ENCODE results near the gene RANBP1. TPM values are rescaled to one million over a fixed set of nuclear protein-coding genes. Genes with fewer than 3 reads are reported as not detected.

RANBP1 gene
- total and polyA plus RNA-seq, 2 of the 4 experiments (the other 2 are of a cell fraction) = 173 to 376 TPM

- no peak for TF ChIP-seq CHD1 (IDR thresholded peaks at IDR 0.05; ENCODE audit: low read depth, low read length)
- no peak for TF ChIP-seq POLR2A (IDR thresholded peaks at IDR 0.05; ENCODE audit: low read depth, low read length)
Measured at GRCh38 chr22:20171288-20172140, 55.6 kb downstream of the RANBP1 start (continued).

GRCh38 chr22:20172141-20172613 is 56.3 kb downstream of the RANBP1 start:
- WGBS, 2 experiments (ENCODE audit: extremely low coverage in 2 of 2, insufficient read length in 1 of 2) = no CpG with 5 or more reads among the region's 10 CpGs
- no peaks in the 10 kb centered on the region for H3K9me3 ChIP-seq (ENCODE audit: control insufficient read depth, insufficient read depth, low read length)
- dilution Hi-C loops (cut with HindIII; ENCODE audit: low sequenced_read_pairs, unreplicated experiment) = no loop called here
- H3K4me3 ChIP-seq (ENCODE audit: insufficient read depth, low read depth, low read length) = no peak overlapping the region
- no peak overlapping the region for H3K4ac ChIP-seq (ENCODE audit: low read depth, low read length)
- H3K27ac ChIP-seq (ENCODE audit: insufficient read depth, low read length) = no peak overlapping the region
- H2AK5ac ChIP-seq (ENCODE audit: low read depth, low read length) = no peak overlapping the region
- H2BK120ac ChIP-seq (ENCODE audit: low read depth, low read length) = no peak overlapping the region
- H3K18ac ChIP-seq (ENCODE audit: low read depth, low read length) = no peak overlapping the region
- H3K14ac ChIP-seq (replicated peaks; ENCODE audit: low read depth, low read length) = no peak overlapping the region
- ChIA-PET POLR2A (ENCODE audit: unreplicated experiment) (no interaction called here), CTCF (no interaction called here)
- H3K9ac ChIP-seq (ENCODE audit: low read depth, low read length) = no peak overlapping the region
- peaks cover 27% of the 10 kb centered on the region for H3K27me3 ChIP-seq (ENCODE audit: control insufficient read depth, insufficient read depth, low read length)
- no peak for DNase-seq
- intact Hi-C loops (cut with micrococcal nuclease) = loop anchor here (1.0 kb wide), 1 partner anchor 9 kb away; no protein-coding TSS in a partner anchor
- H3K4me1 ChIP-seq (ENCODE audit: control insufficient read depth, insufficient read depth, low read length) = no peaks in the 10 kb centered on the region
- H2AFZ ChIP-seq (replicated peaks; ENCODE audit: low read length, poor library complexity) = no peak overlapping the region
- no peak overlapping the region for H3K23ac ChIP-seq (ENCODE audit: low read depth, low read length)
- H3K56ac ChIP-seq (ENCODE audit: extremely low read depth, insufficient read depth, low read length) = no peak overlapping the region
- H4K91ac ChIP-seq (ENCODE audit: insufficient read depth, low read depth, low read length) = no peak overlapping the region
- H3K4me2 ChIP-seq (ENCODE audit: low read depth, low read length) = no peak overlapping the region
- no peaks in the 10 kb centered on the region for H3K9me1 ChIP-seq (ENCODE audit: insufficient read depth, low read length)
- H2BK15ac ChIP-seq (ENCODE audit: low read depth, low read length) = no peak overlapping the region
- no peak overlapping the region for H2BK5ac ChIP-seq (ENCODE audit: low read depth, low read length, poor library complexity, severe bottlenecking)
- H3K36me3 ChIP-seq (ENCODE audit: control insufficient read depth, insufficient read depth, low read length) = no peaks in the 10 kb centered on the region
- no peak overlapping the region for H2AK9ac ChIP-seq (replicated peaks; ENCODE audit: low read depth, low read length, poor library complexity)
- no peak overlapping the region for H2BK20ac ChIP-seq (ENCODE audit: low read depth, low read length)
- H3K79me1 ChIP-seq (ENCODE audit: low read depth in 1 of 2, low read length in 2 of 2) = no peaks in the 10 kb centered on the region
- in situ Hi-C loops (cut with MboI; ENCODE audit: low sequenced_read_pairs) = loop anchor here (5.0 kb wide), 1 partner anchor 105 kb away; no protein-coding TSS in a partner anchor
- ATAC-seq (ENCODE audit: low read depth) = no peak
- no TSS peak for BruUV-seq (replicated peaks)
- no peaks in the 10 kb centered on the region for H4K20me1 ChIP-seq (ENCODE audit: insufficient read depth, low read length)
- H4K8ac ChIP-seq (ENCODE audit: low read depth in 2 of 2, low read length in 2 of 2) = no peak overlapping the region
- no peak overlapping the region for H4K5ac ChIP-seq (ENCODE audit: low read depth, low read length)
- TF ChIP-seq MAZ (IDR thresholded peaks at IDR 0.05; ENCODE audit: borderline replicate concordance, low read depth, low read length) = no peak
- TF ChIP-seq CEBPB (IDR thresholded peaks at IDR 0.05; ENCODE audit: low read depth, low read length) = no peak
- no peak for TF ChIP-seq SMC3 (IDR thresholded peaks at IDR 0.05; ENCODE audit: low read depth, low read length)
- no peak for TF ChIP-seq RAD21 (IDR thresholded peaks at IDR 0.05; ENCODE audit: low read length)
- no peak for TF ChIP-seq FOS (IDR thresholded peaks at IDR 0.05; ENCODE audit: low read depth, low read length)
- no peak for TF ChIP-seq POLR2A (IDR thresholded peaks at IDR 0.05; ENCODE audit: low read depth, low read length)
- no peak for TF ChIP-seq CHD1 (IDR thresholded peaks at IDR 0.05; ENCODE audit: low read depth, low read length)
- no peak for TF ChIP-seq CTCF (conservative IDR thresholded peaks at IDR 0.05; ENCODE audit: low read depth, low read length)
- no peak for TF ChIP-seq RCOR1 (IDR thresholded peaks at IDR 0.05; ENCODE audit: insufficient replicate concordance, low read length)
- no peak for TF ChIP-seq USF2 (IDR thresholded peaks at IDR 0.05; ENCODE audit: low read depth, low read length)
- no peak for TF ChIP-seq RFX5 (IDR thresholded peaks at IDR 0.05; ENCODE audit: low read depth, low read length)
- TF ChIP-seq BHLHE40 (IDR thresholded peaks at IDR 0.05; ENCODE audit: low read depth, low read length) = no peak
- no peak for TF ChIP-seq MAFK (IDR thresholded peaks at IDR 0.05; ENCODE audit: low read depth, low read length)
- TF ChIP-seq NFE2L2 (IDR thresholded peaks at IDR 0.05; ENCODE audit: low read depth, low read length) = no peak

All from IMR-90 (cell line).